22Rv1 (cell line): ENCODE results near the gene PAX4.
A peak's percentile ranks its signal among the peaks of the same experiment; 100 is the strongest.

Experiments used
- H3K27ac ChIP-seq: fragments of 450-650 bp; 2 replicates; pipeline ENCODE4 v1.5.1; 2017
- ZFX ChIP-seq: fragments of 450-650 bp; IDR thresholded peaks from 2 replicates; pipeline ENCODE4 v1.6.1; 2017; ENCODE audit warnings: antibody characterized with exemption, borderline replicate concordance
- TF ChIP-seq, protein P1 (sequence below): fragments of 450-650 bp; IDR thresholded peaks from 2 replicates; pipeline ENCODE4 v1.5.1; 2017; ENCODE audit warnings: mild to moderate bottlenecking

The PAX4 gene

DNA sequence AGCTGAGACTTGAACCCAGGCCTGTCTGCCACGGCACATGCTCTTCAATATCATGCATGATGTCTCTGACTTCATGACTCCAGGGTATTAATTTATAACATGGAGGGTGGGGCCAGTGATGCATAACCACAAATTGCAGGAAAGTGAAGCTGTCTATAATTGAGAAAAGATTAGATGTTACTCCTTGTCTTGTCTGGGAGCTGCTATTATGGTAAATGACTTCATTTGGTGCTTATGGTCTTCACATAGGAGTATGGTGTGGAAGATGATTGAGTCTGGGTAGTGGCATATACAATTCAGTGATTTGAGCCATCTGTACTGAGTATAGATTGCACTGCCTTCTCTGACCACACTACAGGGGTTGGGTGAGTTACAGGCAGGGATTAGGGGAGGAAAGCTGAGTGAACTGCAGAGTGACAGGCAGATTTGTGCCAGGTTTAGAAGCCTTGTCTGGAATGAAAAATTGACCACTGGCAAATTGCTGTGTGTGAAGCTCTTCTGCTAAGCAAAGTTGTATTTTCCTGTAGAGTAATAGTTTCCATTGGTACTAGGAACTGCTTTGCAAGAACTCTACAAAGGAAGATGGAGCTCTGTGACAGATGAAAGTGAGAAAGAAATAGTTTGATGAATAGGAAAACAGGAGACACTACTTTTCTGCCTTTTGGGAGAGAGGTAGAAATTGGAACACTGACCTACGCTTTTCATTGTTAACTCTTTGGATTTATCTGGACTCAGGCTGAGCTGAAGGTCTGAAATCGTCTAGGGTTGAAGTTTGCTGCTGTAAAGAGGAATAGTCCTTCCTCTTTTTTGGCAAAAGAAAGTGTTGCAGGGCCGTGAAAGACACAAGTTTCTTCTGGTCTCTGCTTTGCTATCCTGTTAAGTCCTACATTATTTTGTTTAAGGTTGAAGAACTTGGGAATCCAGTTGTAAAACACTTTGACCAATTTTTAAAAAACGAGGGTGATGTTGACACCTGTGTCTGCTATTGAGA lies 36.8 kb upstream of the PAX4 start:
- no peak overlapping the region for H3K27ac ChIP-seq
- TF ChIP-seq, protein P1, sequence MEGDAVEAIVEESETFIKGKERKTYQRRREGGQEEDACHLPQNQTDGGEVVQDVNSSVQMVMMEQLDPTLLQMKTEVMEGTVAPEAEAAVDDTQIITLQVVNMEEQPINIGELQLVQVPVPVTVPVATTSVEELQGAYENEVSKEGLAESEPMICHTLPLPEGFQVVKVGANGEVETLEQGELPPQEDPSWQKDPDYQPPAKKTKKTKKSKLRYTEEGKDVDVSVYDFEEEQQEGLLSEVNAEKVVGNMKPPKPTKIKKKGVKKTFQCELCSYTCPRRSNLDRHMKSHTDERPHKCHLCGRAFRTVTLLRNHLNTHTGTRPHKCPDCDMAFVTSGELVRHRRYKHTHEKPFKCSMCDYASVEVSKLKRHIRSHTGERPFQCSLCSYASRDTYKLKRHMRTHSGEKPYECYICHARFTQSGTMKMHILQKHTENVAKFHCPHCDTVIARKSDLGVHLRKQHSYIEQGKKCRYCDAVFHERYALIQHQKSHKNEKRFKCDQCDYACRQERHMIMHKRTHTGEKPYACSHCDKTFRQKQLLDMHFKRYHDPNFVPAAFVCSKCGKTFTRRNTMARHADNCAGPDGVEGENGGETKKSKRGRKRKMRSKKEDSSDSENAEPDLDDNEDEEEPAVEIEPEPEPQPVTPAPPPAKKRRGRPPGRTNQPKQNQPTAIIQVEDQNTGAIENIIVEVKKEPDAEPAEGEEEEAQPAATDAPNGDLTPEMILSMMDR = no peak
- no peak for TF ChIP-seq ZFX

DNA sequence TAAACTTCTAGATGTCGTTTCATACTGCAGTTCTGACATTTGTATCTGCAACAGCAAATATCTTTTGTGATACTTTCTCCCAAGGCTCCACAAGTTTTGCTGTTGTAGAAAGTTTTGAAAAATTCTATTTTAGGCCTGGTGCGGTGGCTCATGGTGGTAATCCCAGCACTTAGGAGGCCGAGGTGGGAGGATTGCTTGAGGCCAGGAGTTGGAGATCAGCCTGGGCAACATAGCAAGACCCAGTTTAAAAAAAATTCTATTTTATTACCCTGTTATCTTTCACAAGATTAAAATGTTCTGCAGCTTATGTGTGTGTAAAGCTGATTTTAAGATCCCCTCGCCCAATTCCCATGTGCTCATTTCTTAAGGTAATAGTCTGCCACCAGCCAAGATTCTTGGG lies 35.5 kb upstream of the PAX4 start:
- H3K27ac ChIP-seq = no peak overlapping the region
- no peak for TF ChIP-seq ZFX
- TF ChIP-seq, protein P1 = no peak

DNA sequence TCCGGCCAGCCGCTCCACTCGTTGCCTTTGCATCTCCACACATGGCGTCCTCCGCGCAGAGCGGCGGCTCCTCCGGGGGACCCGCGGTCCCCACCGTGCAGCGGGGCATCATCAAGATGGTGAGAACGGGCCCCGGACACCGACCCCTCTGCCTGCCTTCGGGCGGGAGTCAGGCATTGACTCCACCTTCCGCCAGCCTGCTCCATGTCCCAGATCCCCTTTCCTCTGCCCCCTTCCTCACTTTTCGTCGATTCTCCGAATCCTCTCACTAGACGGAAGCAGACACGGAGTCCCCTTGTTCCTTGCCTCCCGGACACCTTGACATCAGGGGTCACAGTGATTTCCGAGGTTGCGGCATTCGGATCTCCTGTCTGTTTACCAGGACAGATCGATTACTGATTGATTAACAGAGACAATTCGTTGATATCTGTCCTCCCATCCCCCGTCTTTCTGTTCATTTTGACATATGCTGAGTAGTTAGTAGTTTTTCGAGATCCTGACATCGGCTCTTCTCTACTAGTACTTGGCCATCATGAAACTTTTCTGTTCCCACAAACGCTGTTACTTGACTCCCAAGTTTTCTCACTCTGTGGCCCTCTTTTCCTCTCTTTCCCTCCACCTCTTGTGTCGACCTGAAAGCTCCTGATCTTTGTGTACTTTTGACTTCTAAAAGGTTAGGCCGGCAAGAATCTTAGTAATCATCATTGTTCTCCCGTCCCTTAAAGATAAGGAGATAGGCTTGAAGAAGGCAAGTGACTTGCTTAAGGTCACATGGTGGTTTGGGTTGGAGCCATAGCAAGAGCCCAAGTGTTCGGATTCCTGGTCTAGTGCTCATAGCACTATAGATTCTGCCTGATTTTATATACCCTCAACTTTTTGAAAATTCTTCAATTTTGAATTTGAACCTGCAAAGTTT lies 34.6 kb upstream of the PAX4 start:
- H3K27ac ChIP-seq = peak overlapping the region; percentile 79
- no peak for TF ChIP-seq ZFX
- TF ChIP-seq, protein P1 = no peak

DNA sequence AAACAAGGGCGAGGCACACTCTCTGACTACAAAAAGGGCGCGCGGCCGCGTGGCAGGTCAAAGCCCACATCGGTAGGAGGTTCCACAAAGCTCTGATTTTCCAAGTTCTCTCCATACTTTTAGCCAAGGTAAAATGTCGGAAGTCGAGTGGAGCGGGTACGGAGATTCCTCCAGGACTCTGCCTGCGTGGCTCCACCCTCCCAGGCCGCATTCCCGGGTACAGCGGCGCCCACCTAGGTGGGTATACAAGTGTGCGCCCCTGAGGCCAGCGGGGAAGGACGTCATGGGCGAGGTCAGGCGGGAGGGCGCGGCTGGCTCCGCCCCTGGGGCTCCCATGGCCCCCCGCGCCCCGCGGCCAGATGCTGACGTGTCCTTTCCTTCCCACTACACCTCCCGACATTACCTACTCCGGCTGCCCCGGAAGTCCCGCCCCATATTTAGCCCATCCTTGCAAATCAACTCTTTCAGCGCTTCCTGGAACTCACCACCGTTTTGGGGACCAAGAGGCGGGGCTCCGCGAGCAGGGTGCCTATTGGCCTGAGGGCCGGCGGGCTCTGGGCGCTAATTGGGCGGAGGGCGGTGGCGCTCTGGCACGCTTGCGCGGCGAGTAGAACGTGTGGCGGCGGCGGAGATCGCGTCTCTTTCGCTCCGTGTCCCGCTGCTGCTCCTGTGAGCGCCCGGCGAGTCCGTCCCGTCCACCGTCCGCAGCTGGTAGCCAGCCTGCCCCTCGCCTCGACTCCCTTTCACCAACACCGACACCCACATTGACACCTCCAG lies 33.8 kb upstream of the PAX4 start, which contains the start of gene SND1:
Gene SND1, plus strand, starts transcription at position 639 of the 777 bp plus-strand sequence. CDS start 180 bp downstream, outside the sequence.
- TF ChIP-seq, protein P1 = peak; percentile 15; the same call in 1 of the 2 replicates
- TF ChIP-seq ZFX = no peak
- H3K27ac ChIP-seq = peak within 1 kb of the TSS; percentile 79

DNA sequence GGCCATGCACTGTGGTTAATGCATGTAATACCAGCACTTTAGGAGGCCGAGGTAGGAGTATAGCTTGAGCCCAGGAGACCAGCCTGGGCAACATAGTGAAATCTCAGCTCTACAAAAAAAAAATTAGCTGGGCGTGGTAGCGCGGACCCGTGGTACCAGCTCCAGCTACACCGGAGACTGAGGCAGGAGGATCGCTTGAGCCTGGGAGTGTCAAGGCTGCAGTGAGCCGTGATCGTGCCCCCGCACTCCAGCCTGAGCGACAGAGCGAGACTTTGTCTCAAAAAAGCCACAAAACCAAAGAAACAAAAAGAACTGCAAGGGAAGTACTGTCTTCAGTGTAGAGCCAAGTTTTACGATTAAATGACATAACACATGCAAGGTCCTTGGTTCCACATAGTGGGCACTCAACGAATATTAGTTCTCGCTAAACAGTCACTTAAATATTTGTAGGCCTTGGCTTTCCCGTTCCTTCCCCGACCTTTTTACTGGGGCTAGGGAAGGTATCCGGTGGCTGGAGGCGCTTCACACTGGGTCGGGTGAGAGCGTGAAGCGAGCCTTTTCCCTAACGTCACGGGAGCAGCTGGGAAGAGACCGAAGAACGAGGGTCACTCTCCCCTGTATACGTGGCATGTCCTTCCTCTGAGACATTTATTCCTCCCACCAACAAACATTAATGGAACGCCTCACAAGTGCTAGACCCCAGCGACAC lies 33.1 kb upstream of the PAX4 start:
- TF ChIP-seq ZFX = no peak
- TF ChIP-seq, protein P1 = no peak
- H3K27ac ChIP-seq = peak overlapping the region; percentile 79

DNA sequence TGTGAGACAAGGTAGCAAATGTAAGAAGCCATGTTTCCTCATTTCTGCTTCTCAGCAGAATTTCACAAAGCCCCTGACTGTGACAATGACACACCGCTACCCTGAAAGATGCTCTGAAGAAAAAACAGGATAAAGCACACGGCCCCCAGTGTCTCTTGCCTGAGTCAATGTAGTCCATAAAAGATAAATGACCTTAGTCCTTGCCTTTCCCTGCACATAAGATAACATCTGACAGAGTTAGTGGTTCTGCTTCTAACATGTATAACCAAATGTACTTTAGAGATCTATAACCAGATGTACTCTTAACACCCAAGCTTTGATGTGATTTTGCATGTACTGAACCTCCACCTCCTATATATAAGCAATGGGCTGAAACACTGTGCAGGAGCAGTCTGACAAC lies 31.0 kb upstream of the PAX4 start:
- H3K27ac ChIP-seq = no peak overlapping the region
- TF ChIP-seq, protein P1 = no peak
- no peak for TF ChIP-seq ZFX
